Cerebellar nuclear complex (tissue), 1 donor: ENCODE measurements around the gene TIMP3.

Experiments
- DNase-seq, 2 experiments: peaks; one replicate each; lab custom pipeline; 2025; lab: John Stamatoyannopoulos, UW

The TIMP3 gene

GRCh38 chr22:32829451-32829851 is 27.9 kb downstream of the TIMP3 start:
- no peak for DNase-seq

GRCh38 chr22:32830473-32830872 is 29.0 kb downstream of the TIMP3 start:
- no peak for DNase-seq

GRCh38 chr22:32830957-32831356 is 29.5 kb downstream of the TIMP3 start:
- no peak for DNase-seq

GRCh38 chr22:32831584-32831983 is 30.1 kb downstream of the TIMP3 start:
- DNase-seq, result no peak

- DNase-seq, result no peak
These were observed 30.7 kb downstream of the TIMP3 start for GRCh38 chr22:32832174-32832573.

- DNase-seq, result no peak
These were observed 35.0 kb downstream of the TIMP3 start for GRCh38 chr22:32836280-32837123.

- no peak for DNase-seq
These were observed 35.6 kb downstream of the TIMP3 start for GRCh38 chr22:32837142-32837541.

GRCh38 chr22:32837803-32838202 is 36.3 kb downstream of the TIMP3 start:
- DNase-seq, result no peak

- no peak for DNase-seq
These were observed 38.5 kb downstream of the TIMP3 start for GRCh38 chr22:32839831-32840584.

- DNase-seq, result no peak
These were observed 39.7 kb downstream of the TIMP3 start for GRCh38 chr22:32841175-32841574.

GRCh38 chr22:32842486-32842885 is 41.0 kb downstream of the TIMP3 start:
- no peak for DNase-seq

GRCh38 chr22:32843300-32843699 is 41.8 kb downstream of the TIMP3 start:
- DNase-seq, result no peak

GRCh38 chr22:32844251-32844650 is 42.7 kb downstream of the TIMP3 start:
- DNase-seq, result no peak

GRCh38 chr22:32846780-32847491 is 45.4 kb downstream of the TIMP3 start:
- no peak for DNase-seq

- DNase-seq, result no peak
These were observed 46.7 kb downstream of the TIMP3 start for GRCh38 chr22:32848226-32848625.

- DNase-seq, result no peak
These were observed 48.0 kb downstream of the TIMP3 start for GRCh38 chr22:32849501-32849900.

GRCh38 chr22:32850157-32850556 is 48.7 kb downstream of the TIMP3 start:
- no peak for DNase-seq

- no peak for DNase-seq
These were observed 49.3 kb downstream of the TIMP3 start for GRCh38 chr22:32850591-32851517.

- DNase-seq, result no peak
These were observed 51.1 kb downstream of the TIMP3 start for GRCh38 chr22:32852395-32853251.

GRCh38 chr22:32853662-32854061 is 52.2 kb downstream of the TIMP3 start:
- no peak for DNase-seq
